Smooth muscle cell (in vitro differentiated cells): ENCODE data around the gene NEURL1B. TPM values are rescaled to one million over a fixed set of nuclear protein-coding genes. Genes with fewer than 3 reads are reported as not detected.

ENCODE experiments used
- DNase-seq: peaks from one replicate; lab custom pipeline; 2025; ENCODE audit not compliant: unreplicated experiment; lab: John Stamatoyannopoulos, UW
- H2AFZ ChIP-seq: fragments of 200-600 bp; sonication (generic); 2 replicates; pipeline ENCODE4 v1.6.0; 2016; ENCODE audit warnings: antibody characterized with exemption, low read depth, mild to moderate bottlenecking
- H3F3A ChIP-seq: fragments of 200-600 bp; sonication (generic); 2 replicates; pipeline ENCODE4 v1.6.0; 2017; ENCODE audit warnings: antibody characterized with exemption, low read depth
- H3K27ac ChIP-seq: fragments of 200-600 bp; sonication (generic); 2 replicates; pipeline ENCODE4 v1.5.1; 2016; ENCODE audit warnings: low read depth, mild to moderate bottlenecking
- H3K27me3 ChIP-seq: fragments of 200-600 bp; sonication (generic); 2 replicates; pipeline ENCODE4 v1.6.1; 2016; ENCODE audit warnings: low read depth, mild to moderate bottlenecking
- H3K36me3 ChIP-seq: fragments of 200-600 bp; sonication (generic); 2 replicates; pipeline ENCODE4 v1.5.1; 2016; ENCODE audit warnings: low read depth
- H3K4me1 ChIP-seq: fragments of 200-600 bp; sonication (generic); 2 replicates; pipeline ENCODE4 v1.5.1; 2016; ENCODE audit warnings: low read depth
- H3K4me2 ChIP-seq: fragments of 200-600 bp; sonication (generic); 2 replicates; pipeline ENCODE4 v1.6.0; 2016; ENCODE audit warnings: mild to moderate bottlenecking
- H3K4me3 ChIP-seq: fragments of 200-600 bp; sonication (generic); 2 replicates; pipeline ENCODE4 v1.5.1; 2016; ENCODE audit warnings: mild to moderate bottlenecking
- H3K79me2 ChIP-seq: fragments of 200-600 bp; sonication (generic); 2 replicates; pipeline ENCODE4 v1.6.0; 2016; ENCODE audit warnings: low read depth, mild to moderate bottlenecking
- H3K9ac ChIP-seq: fragments of 200-600 bp; sonication (generic); 2 replicates; pipeline ENCODE4 v1.6.0; 2016; ENCODE audit warnings: low read depth
- H3K9me3 ChIP-seq: fragments of 200-600 bp; sonication (generic); replicated peaks from 2 replicates; pipeline ENCODE4 v1.5.1; 2016; ENCODE audit warnings: low read depth
- H4K20me1 ChIP-seq: fragments of 200-600 bp; sonication (generic); 2 replicates; pipeline ENCODE4 v1.6.0; 2016; ENCODE audit warnings: low read depth
- CTCF ChIP-seq: fragments of 200-600 bp; sonication (generic); IDR thresholded peaks from 2 replicates; pipeline ENCODE4 v1.5.1; 2017; ENCODE audit warnings: borderline replicate concordance, mild to moderate bottlenecking, antibody characterized with exemption; ENCODE audit not compliant: insufficient read depth, poor library complexity, severe bottlenecking
- WGBS: methylation state at CpG from one replicate; pipeline ENCODE4 v1.1.7; 2016; ENCODE audit warnings: low lambda C conversion rate; 5-methylcytosine and 5-hydroxymethylcytosine counted together
- polyA plus RNA-seq: library from polyadenylated mRNA; unstranded; fragments of >200 nt; fragmentation: Nextera tagmentation; extraction: Ambion mirVana; gene quantifications from 2 replicates; pipeline ENCODE4 v1.2.1, GENCODE V29; 2016
- total RNA-seq: library from RNA; depleted of rRNA; stranded (reverse); fragments of >200 nt; gene quantifications from 2 replicates; pipeline ENCODE4 v1.2.3, GENCODE V29; 2014

NEURL1B gene
- total and polyA plus RNA-seq, 2 experiments from 2014 or later: 3.7 to 10.0 TPM

DNA sequence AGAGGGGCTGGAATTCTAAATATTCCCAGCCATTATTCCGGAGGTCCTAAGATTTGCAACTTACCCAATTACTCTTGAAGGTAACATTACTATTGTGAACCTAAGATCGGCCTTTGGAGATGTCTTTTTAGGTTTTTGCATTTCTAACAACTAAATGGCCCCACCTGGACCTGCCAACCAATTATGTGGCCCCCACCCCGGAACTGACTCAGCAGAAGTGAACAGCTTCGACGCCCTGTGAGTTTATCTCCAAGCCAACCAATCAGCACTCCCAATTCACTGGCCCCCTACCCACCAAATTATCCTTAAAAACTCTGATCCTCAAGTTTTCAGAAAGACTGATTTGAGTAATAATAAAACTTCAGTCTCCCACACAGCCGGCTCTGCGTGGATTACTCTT, 62.9 kb downstream of the NEURL1B start:
- Histone ChIP-seq H3K9me3 (no peaks in the 10 kb centered on the region), H3K9ac (no peak overlapping the region), H3K4me1 (peaks cover 18% of the 10 kb centered on the region), H3K36me3 (no peaks in the 10 kb centered on the region), H2AFZ (no peak overlapping the region), H3K27me3 (no peaks in the 10 kb centered on the region), H3F3A (no peaks in the 10 kb centered on the region), H3K4me3 (no peak overlapping the region), H3K79me2 (no peaks in the 10 kb centered on the region), H3K27ac (no peak overlapping the region), H3K4me2 (no peak overlapping the region), H4K20me1 (no peaks in the 10 kb centered on the region)
- TF ChIP-seq CTCF: no peak
- 90% methylated on average over 7 of the region's 7 CpGs for WGBS
- no peak for DNase-seq

DNA sequence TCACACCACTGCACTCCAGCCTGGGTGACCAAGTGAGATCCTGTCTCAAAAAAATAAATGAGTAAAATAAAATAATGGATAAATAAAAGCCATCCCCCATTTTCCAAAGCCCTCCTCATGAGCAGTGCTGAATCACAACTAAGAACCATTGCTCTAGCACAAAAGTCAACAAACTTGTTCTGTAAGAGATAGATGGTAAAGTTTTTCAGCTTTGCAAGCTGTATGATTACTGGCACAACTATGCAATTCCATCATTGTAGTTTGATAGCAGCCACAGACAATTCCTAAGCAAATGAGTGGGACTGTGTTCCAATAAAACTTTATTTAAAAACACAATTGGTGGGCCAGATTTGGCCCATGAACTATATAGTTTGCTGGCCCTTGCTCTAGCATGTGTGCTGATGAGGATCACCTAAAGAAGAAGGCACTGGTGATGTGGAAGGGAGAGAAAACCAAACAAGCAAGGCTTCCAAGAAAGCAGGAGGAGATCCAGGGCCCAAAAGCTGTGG, 64.6 kb downstream of the NEURL1B start:
- Histone ChIP-seq H3F3A (no peaks in the 10 kb centered on the region), H3K9me3 (no peaks in the 10 kb centered on the region), H3K9ac (no peak overlapping the region), H3K4me3 (no peak overlapping the region), H3K4me2 (no peak overlapping the region), H4K20me1 (no peaks in the 10 kb centered on the region), H2AFZ (no peak overlapping the region), H3K79me2 (no peaks in the 10 kb centered on the region), H3K36me3 (no peaks in the 10 kb centered on the region), H3K4me1 (peaks cover 9% of the 10 kb centered on the region), H3K27ac (no peak overlapping the region), H3K27me3 (no peaks in the 10 kb centered on the region)
- no peak for TF ChIP-seq CTCF
- DNase-seq: no peak

- 63% methylated on average over 4 of the region's 4 CpGs for WGBS
- Histone ChIP-seq H3K27ac (no peak overlapping the region), H3F3A (no peaks in the 10 kb centered on the region), H4K20me1 (no peaks in the 10 kb centered on the region), H2AFZ (no peak overlapping the region), H3K4me2 (no peak overlapping the region), H3K4me3 (no peak overlapping the region), H3K79me2 (no peaks in the 10 kb centered on the region), H3K27me3 (no peaks in the 10 kb centered on the region), H3K36me3 (no peaks in the 10 kb centered on the region), H3K4me1 (no peaks in the 10 kb centered on the region), H3K9ac (no peak overlapping the region), H3K9me3 (no peaks in the 10 kb centered on the region)
- no peak for TF ChIP-seq CTCF
- no peak for DNase-seq
Observed at GRCh38 chr5:172706796-172707195, 65.7 kb downstream of the NEURL1B start.

GRCh38 chr5:172707285-172708182, 66.5 kb downstream of the NEURL1B start:
- Histone ChIP-seq H3K4me2 (no peak overlapping the region), H3K79me2 (no peaks in the 10 kb centered on the region), H3F3A (no peaks in the 10 kb centered on the region), H3K9me3 (no peaks in the 10 kb centered on the region), H3K4me1 (no peaks in the 10 kb centered on the region), H3K36me3 (no peaks in the 10 kb centered on the region), H3K27ac (no peak overlapping the region), H3K27me3 (no peaks in the 10 kb centered on the region), H3K4me3 (no peak overlapping the region), H2AFZ (no peak overlapping the region), H4K20me1 (no peaks in the 10 kb centered on the region), H3K9ac (no peak overlapping the region)
- WGBS: 48% methylated on average over 15 of the region's 18 CpGs
- no peak for DNase-seq
- TF ChIP-seq CTCF: peak; percentile 64
